Stimulated activated memory B cell treated with anti-CD40 and anti-IgM and Interleukin-4, amounts not matched to agents 10 μg/mL and 1 μg/mL and 100 μg/mL, for 72 hours (primary cell): ENCODE results near the gene TNRC6B.
A peak's percentile ranks its signal among the peaks of the same experiment; 100 is the strongest.

Source experiments
- ATAC-seq: fragments of 150-1000 bp; cut with Tn5 transposase; 2 replicates; pipeline ENCODE4 v1.10.0; 2021
- H3K27ac Mint-ChIP-seq: one replicate; pipeline ENCODE4 v1.8.0; 2022; ENCODE audit warnings: mild to moderate bottlenecking, mixed read lengths
- H3K27me3 Mint-ChIP-seq: one replicate; pipeline ENCODE4 v1.8.0; 2022; ENCODE audit warnings: mixed read lengths
- H3K36me3 Mint-ChIP-seq: one replicate; pipeline ENCODE4 v1.8.0; 2022; ENCODE audit warnings: mixed read lengths
- H3K4me1 Mint-ChIP-seq: one replicate; pipeline ENCODE4 v1.8.0; 2022; ENCODE audit warnings: mixed read lengths
- H3K4me3 Mint-ChIP-seq: one replicate; pipeline ENCODE4 v1.8.0; 2022; ENCODE audit warnings: mild to moderate bottlenecking, moderate library complexity, mixed read lengths
- H3K9me3 Mint-ChIP-seq: one replicate; pipeline ENCODE4 v1.8.0; 2022; ENCODE audit warnings: mixed read lengths

Gene TNRC6B

GRCh38 chr22:40381461-40381860, 203.7 kb downstream of the TNRC6B start:
- peaks cover 6% of the 10 kb centered on the region for H3K36me3 Mint-ChIP-seq
- ATAC-seq, result no peak
- H3K27me3 Mint-ChIP-seq, result no peaks in the 10 kb centered on the region
- H3K9me3 Mint-ChIP-seq, result no peaks in the 10 kb centered on the region
- H3K4me1 Mint-ChIP-seq, result peaks cover 60% of the 10 kb centered on the region
- no peak overlapping the region for H3K4me3 Mint-ChIP-seq
- no peak overlapping the region for H3K27ac Mint-ChIP-seq

GRCh38 chr22:40383905-40384304, 206.2 kb downstream of the TNRC6B start:
- no peak overlapping the region for H3K4me3 Mint-ChIP-seq
- H3K27ac Mint-ChIP-seq, result peak overlapping the region; percentile 86
- H3K36me3 Mint-ChIP-seq, result peaks cover 18% of the 10 kb centered on the region

GRCh38 chr22:40385036-40385782, 207.5 kb downstream of the TNRC6B start:
- Mint-ChIP-seq H3K9me3 (no peaks in the 10 kb centered on the region), H3K36me3 (peaks cover 23% of the 10 kb centered on the region), H3K27ac (peak overlapping the region; percentile 86), H3K4me3 (peak overlapping the region; percentile 80), H3K27me3 (no peaks in the 10 kb centered on the region), H3K4me1 (peaks cover 58% of the 10 kb centered on the region)
- peak; percentile 95 for ATAC-seq

More at GRCh38 chr22:40383905-40384304, 206.2 kb downstream of the TNRC6B start:
- no peaks in the 10 kb centered on the region for H3K9me3 Mint-ChIP-seq
- H3K4me1 Mint-ChIP-seq, result peaks cover 64% of the 10 kb centered on the region
- no peak for ATAC-seq
- H3K27me3 Mint-ChIP-seq, result no peaks in the 10 kb centered on the region
